Nephron (organoid): ENCODE measurements around the gene KRTAP3-1.

Source experiments
- H3K27ac Mint-ChIP-seq, 3 experiments: 2 replicates each; pipeline ENCODE4 v1.8.0; 2020; ENCODE audit warnings: mixed read lengths in 3 of 3, mild to moderate bottlenecking in 2 of 3, moderate library complexity in 1 of 3
- H3K27me3 Mint-ChIP-seq: 2 replicates; pipeline ENCODE4 v1.8.0; 2021; ENCODE audit warnings: low read depth, mild to moderate bottlenecking, moderate library complexity, mixed read lengths
- H3K36me3 Mint-ChIP-seq: 2 replicates; pipeline ENCODE4 v1.8.0; 2020; ENCODE audit warnings: low read depth, mixed read lengths
- H3K4me1 Mint-ChIP-seq: 2 replicates; pipeline ENCODE4 v1.8.0; 2020; ENCODE audit warnings: mixed read lengths
- H3K4me3 Mint-ChIP-seq, 3 experiments: 2 replicates each; pipeline ENCODE4 v1.8.0; 2020; ENCODE audit warnings: mild to moderate bottlenecking in 3 of 3, mixed read lengths in 3 of 3, moderate library complexity in 2 of 3
- H3K9me3 Mint-ChIP-seq: 2 replicates; pipeline ENCODE4 v1.8.0; 2020; ENCODE audit warnings: mixed read lengths
- CTCF ChIP-seq, 3 experiments: fragments of 200-600 bp; sonication (generic); IDR thresholded peaks; one replicate each; pipeline ENCODE4 v1.5.0; 2021; ENCODE audit warnings: antibody characterized with exemption in 3 of 3; ENCODE audit not compliant: unreplicated experiment in 3 of 3

KRTAP3-1 gene

DNA sequence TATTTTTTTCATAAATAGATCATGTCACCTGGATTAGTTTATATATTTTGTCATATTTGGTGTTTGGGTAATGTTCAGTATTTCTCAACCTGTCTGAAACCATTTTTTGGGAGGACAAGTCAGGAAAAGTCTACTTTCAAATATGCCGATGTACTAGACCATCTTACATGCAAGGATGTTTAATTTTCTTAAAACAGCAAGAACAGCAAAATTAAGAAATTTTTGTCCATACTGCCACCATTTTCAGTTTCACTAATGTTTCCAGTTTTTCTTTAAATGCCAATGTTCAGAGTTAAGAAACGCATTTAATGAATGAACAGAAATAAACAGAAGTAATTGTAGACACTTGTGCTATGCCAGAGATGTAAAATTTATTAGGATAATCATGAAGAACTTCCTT lies 15.8 kb downstream of the KRTAP3-1 start:
- Mint-ChIP-seq H3K27ac (no peak overlapping the region), H3K4me3 (no peak overlapping the region), H3K36me3 (no peaks in the 10 kb centered on the region), H3K4me1 (peaks cover 27% of the 10 kb centered on the region), H3K9me3 (no peaks in the 10 kb centered on the region), H3K27me3 (peaks cover 5% of the 10 kb centered on the region)
- TF ChIP-seq CTCF (IDR thresholded peaks at IDR 0.05; ENCODE audit: unreplicated experiment in 3 of 3), result no peak

DNA sequence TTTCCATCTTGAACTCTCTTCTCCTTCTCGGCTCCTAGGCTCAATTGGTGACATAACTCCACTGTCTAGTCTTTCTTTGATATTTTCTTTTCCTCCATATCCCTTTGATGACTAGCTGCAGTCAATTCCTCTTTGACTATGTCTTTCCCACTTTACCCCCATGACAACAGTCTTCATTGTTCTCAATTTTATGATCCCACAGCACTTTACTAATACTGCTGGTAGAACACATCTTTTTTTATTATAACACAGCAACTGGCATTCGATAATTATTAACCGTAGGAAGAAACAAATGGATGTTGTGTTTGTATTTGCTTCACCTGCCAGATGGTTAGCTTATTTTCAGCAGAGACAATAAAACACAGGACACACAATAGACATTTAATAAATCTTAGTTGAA lies 16.3 kb downstream of the KRTAP3-1 start:
- Mint-ChIP-seq H3K27me3 (peaks cover 5% of the 10 kb centered on the region), H3K9me3 (no peaks in the 10 kb centered on the region), H3K27ac (no peak overlapping the region), H3K4me3 (no peak overlapping the region), H3K36me3 (no peaks in the 10 kb centered on the region), H3K4me1 (peaks cover 28% of the 10 kb centered on the region)
- no peak for TF ChIP-seq CTCF (IDR thresholded peaks at IDR 0.05; ENCODE audit: unreplicated experiment in 3 of 3)

DNA sequence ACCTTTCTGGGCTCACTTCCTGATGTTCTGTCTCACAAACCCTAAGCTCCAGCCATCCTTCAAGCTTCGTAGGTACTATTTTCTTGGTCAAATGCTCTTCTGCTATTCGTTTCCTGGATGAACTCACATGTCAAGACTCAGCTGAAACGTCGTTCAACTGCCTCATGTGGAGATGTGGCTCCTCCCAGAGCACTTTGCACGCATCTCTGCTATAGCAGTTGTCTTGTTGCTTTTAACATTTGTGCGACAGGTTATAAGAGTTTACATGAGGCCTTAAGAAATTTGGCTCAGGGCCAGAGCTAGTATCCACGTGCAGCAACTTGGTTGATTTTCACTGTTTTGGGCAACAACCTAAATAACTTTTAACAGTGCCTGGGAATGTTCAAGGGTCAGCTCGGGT lies 22.0 kb downstream of the KRTAP3-1 start:
- no peaks in the 10 kb centered on the region for H3K9me3 Mint-ChIP-seq
- H3K27me3 Mint-ChIP-seq, result peaks cover 6% of the 10 kb centered on the region
- peak overlapping the region in 1 of 3 experiments; percentile 48 for H3K4me3 Mint-ChIP-seq
- H3K36me3 Mint-ChIP-seq, result no peaks in the 10 kb centered on the region
- TF ChIP-seq CTCF (IDR thresholded peaks at IDR 0.05; ENCODE audit: unreplicated experiment in 3 of 3), result no peak
- H3K4me1 Mint-ChIP-seq, result peaks cover 24% of the 10 kb centered on the region
- no peak overlapping the region for H3K27ac Mint-ChIP-seq

GRCh38 chr17:40984226-40984625 lies 24.7 kb downstream of the KRTAP3-1 start, which contains the start of gene KRT40:
Gene KRT40 (minus strand): TSS chr17:40984326. CDS start chr17:40984273, 53 bp downstream.
- Mint-ChIP-seq H3K9me3 (no peaks in the 10 kb centered on the region), H3K27ac (no peak within 1 kb of the TSS), H3K27me3 (peaks cover 6% of the 10 kb centered on the region), H3K4me3 (peak within 1 kb of the TSS in 2 of 3 experiments; percentile 6 to 58), H3K4me1 (peaks cover 42% of the 10 kb centered on the region), H3K36me3 (no peaks in the 10 kb centered on the region)
- TF ChIP-seq CTCF (IDR thresholded peaks at IDR 0.05; ENCODE audit: unreplicated experiment in 3 of 3), result no peak

DNA sequence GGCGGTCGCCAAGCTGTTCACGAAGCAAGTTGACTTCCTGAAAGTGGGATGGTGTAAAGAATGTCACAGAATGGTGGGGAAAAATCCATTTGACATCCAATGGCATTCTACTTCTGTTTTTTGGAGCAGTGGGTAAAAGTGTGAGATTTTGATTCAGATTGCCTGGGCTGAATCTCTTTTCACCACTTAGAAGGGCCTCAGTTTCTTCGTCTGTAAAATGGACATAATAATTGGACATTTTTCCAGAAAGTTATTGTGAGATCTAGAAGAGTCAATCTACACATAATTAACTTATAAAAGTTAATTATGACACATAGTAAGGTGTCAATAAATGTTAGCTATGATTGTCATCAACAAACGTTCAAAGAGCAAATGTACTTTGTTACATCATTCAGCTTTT lies 27.8 kb downstream of the KRTAP3-1 start:
- no peaks in the 10 kb centered on the region for H3K36me3 Mint-ChIP-seq
- TF ChIP-seq CTCF (IDR thresholded peaks at IDR 0.05; ENCODE audit: unreplicated experiment in 3 of 3), result no peak
- peaks cover 6% of the 10 kb centered on the region for H3K27me3 Mint-ChIP-seq
- H3K4me3 Mint-ChIP-seq, result peak overlapping the region in 1 of 3 experiments; percentile 27
- no peaks in the 10 kb centered on the region for H3K9me3 Mint-ChIP-seq
- peak overlapping the region; percentile 17 to 50 (median 26) for H3K27ac Mint-ChIP-seq
- H3K4me1 Mint-ChIP-seq, result peaks cover 35% of the 10 kb centered on the region

GRCh38 chr17:40980596-40980995 lies 28.3 kb downstream of the KRTAP3-1 start:
- peak overlapping the region in 2 of 3 experiments; percentile 6 to 27 for H3K4me3 Mint-ChIP-seq

More at GRCh38 chr17:40980596-40980995, 28.3 kb downstream of the KRTAP3-1 start:
- Mint-ChIP-seq H3K4me1 (peaks cover 36% of the 10 kb centered on the region), H3K9me3 (no peaks in the 10 kb centered on the region), H3K27ac (peak overlapping the region; percentile 17 to 50 (median 26)), H3K36me3 (no peaks in the 10 kb centered on the region), H3K27me3 (peaks cover 6% of the 10 kb centered on the region)
- TF ChIP-seq CTCF (IDR thresholded peaks at IDR 0.05; ENCODE audit: unreplicated experiment in 3 of 3), result no peak
